Cardiac muscle cell (in vitro differentiated cells and primary cell): ENCODE data around the gene RSL1D1. TPM values are rescaled to one million over a fixed set of nuclear protein-coding genes. Genes with fewer than 3 reads are reported as not detected.

ENCODE experiments used
- DNase-seq, 2 donors: peaks; one replicate each; pipeline versions ENCODE4 v3.0.0 to v3.0.0-alpha.2; 2010 to 2017; ENCODE audit warnings: low read depth in 1 of 2, low spot score in 1 of 2
- H3K27ac ChIP-seq: fragments of 200-600 bp; sonication (generic); 2 replicates; pipeline ENCODE4 v1.5.1; 2016
- H3K27me3 ChIP-seq: fragments of 200-600 bp; sonication (generic); 2 replicates; pipeline ENCODE4 v1.6.0; 2016; ENCODE audit warnings: control low read depth
- H3K36me3 ChIP-seq: fragments of 200-600 bp; sonication (generic); 2 replicates; pipeline ENCODE4 v1.5.1; 2016; ENCODE audit warnings: control low read depth
- H3K4me1 ChIP-seq: fragments of 200-600 bp; sonication (generic); 2 replicates; pipeline ENCODE4 v1.8.1; 2017; ENCODE audit warnings: low read depth, mild to moderate bottlenecking, mixed run types
- H3K4me3 ChIP-seq: fragments of 200-600 bp; sonication (generic); 2 replicates; pipeline ENCODE4 v1.5.1; 2016; ENCODE audit warnings: mild to moderate bottlenecking
- H3K9me3 ChIP-seq: fragments of 200-600 bp; sonication (generic); 2 replicates; pipeline ENCODE4 v1.5.1; 2017; ENCODE audit warnings: low read depth, mild to moderate bottlenecking, control low read depth
- polyA plus RNA-seq: library from polyadenylated mRNA; unstranded; fragments of >200 nt; fragmentation: Nextera tagmentation; extraction: Ambion mirVana; gene quantifications from 2 replicates; pipeline ENCODE4 v1.2.1, GENCODE V29; 2016
- total RNA-seq: library from RNA; depleted of rRNA; stranded (reverse); fragments of >200 nt; gene quantifications from 2 replicates; pipeline ENCODE4 v1.2.3, GENCODE V29; 2016
- TF ChIP-seq, protein P1 (sequence below): IDR thresholded peaks from 2 replicates; pipeline ENCODE4 v1.5.1; 2012; ENCODE audit warnings: low read depth, mild to moderate bottlenecking, low read length

Gene RSL1D1
- total and polyA plus RNA-seq, 2 experiments from 2014 or later: 144 to 153 TPM

DNA sequence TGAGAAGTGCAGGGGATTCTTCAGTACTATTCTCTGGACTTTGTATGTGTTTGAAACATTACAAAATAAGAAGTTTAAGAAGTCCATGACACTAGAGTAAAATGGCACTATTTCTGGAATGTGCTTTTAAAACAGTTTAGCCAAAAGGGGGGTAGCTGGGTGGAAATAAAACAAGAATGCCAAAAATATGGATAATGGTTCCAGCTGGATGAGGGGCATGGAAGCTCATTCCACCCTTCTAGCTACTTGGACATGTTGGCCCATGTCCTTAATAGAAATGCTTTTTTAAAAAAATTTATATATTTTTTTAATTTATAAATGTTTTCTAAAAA is 67.3 kb downstream of the RSL1D1 start:
- DNase-seq: no peak
- no peaks in the 10 kb centered on the region for H3K9me3 ChIP-seq
- no peak overlapping the region for H3K4me3 ChIP-seq
- H3K4me1 ChIP-seq: peaks cover 24% of the 10 kb centered on the region
- peak overlapping the region; percentile 81 for H3K27ac ChIP-seq
- H3K36me3 ChIP-seq: peaks cover 4% of the 10 kb centered on the region
- H3K27me3 ChIP-seq: no peaks in the 10 kb centered on the region
- TF ChIP-seq, protein P1, sequence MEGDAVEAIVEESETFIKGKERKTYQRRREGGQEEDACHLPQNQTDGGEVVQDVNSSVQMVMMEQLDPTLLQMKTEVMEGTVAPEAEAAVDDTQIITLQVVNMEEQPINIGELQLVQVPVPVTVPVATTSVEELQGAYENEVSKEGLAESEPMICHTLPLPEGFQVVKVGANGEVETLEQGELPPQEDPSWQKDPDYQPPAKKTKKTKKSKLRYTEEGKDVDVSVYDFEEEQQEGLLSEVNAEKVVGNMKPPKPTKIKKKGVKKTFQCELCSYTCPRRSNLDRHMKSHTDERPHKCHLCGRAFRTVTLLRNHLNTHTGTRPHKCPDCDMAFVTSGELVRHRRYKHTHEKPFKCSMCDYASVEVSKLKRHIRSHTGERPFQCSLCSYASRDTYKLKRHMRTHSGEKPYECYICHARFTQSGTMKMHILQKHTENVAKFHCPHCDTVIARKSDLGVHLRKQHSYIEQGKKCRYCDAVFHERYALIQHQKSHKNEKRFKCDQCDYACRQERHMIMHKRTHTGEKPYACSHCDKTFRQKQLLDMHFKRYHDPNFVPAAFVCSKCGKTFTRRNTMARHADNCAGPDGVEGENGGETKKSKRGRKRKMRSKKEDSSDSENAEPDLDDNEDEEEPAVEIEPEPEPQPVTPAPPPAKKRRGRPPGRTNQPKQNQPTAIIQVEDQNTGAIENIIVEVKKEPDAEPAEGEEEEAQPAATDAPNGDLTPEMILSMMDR: no peak

Other genes with a start within 250 kb of the RSL1D1 start
- gene SNN, start 183.1 kb downstream of the RSL1D1 start, total RNA-seq: 28.3 and 34.9 TPM in 2 replicates
- 35.3 and 41.8 TPM in 2 replicates for gene SNN, start 183.1 kb downstream of the RSL1D1 start, polyA plus RNA-seq
- gene TXNDC11, start 108.7 kb downstream of the RSL1D1 start, total RNA-seq: 43.0 and 46.6 TPM in 2 replicates
- gene TXNDC11, start 108.7 kb downstream of the RSL1D1 start, polyA plus RNA-seq: 26.6 and 29.4 TPM in 2 replicates
- gene ZC3H7A, start 54.3 kb downstream of the RSL1D1 start, total RNA-seq: 36.5 and 55.5 TPM in 2 replicates
- 44.7 and 73.5 TPM in 2 replicates for gene ZC3H7A, start 54.3 kb downstream of the RSL1D1 start, polyA plus RNA-seq
- 42.1 and 64.6 TPM in 2 replicates for gene GSPT1, start 64.4 kb upstream of the RSL1D1 start, total RNA-seq
- gene GSPT1, start 64.4 kb upstream of the RSL1D1 start, polyA plus RNA-seq: 101 and 163 TPM in 2 replicates
- 3.5 and 4.8 TPM in 2 replicates for gene NPIPB2, start 90.5 kb upstream of the RSL1D1 start, total RNA-seq
- 11.3 and 13.0 TPM in 2 replicates for gene NPIPB2, start 90.5 kb upstream of the RSL1D1 start, polyA plus RNA-seq
- gene TNFRSF17, start 113.7 kb upstream of the RSL1D1 start, total RNA-seq: not detected in 2 replicates
- gene TNFRSF17, start 113.7 kb upstream of the RSL1D1 start, polyA plus RNA-seq: 0.55 TPM in 1 of 2 replicates, not detected in the other
- gene SNX29, start 125.2 kb upstream of the RSL1D1 start, total RNA-seq: 5.7 and 7.2 TPM in 2 replicates
- gene SNX29, start 125.2 kb upstream of the RSL1D1 start, polyA plus RNA-seq: 7.7 and 18.7 TPM in 2 replicates